Spleen (tissue), 7 donors: ENCODE results near the gene KRTCAP3.

Experiments used
- CTCF ChIP-seq, 11 experiments: fragments of 200-600 bp in 7 of 11; fragments of 450-650 bp in 4 of 11; sonication (generic) in 4 of 11; IDR thresholded peaks in 8 of 11; conservative IDR thresholded peaks in 3 of 11; 1 replicate in 7 of 11; 2 replicates in 4 of 11; pipeline versions ENCODE4 v1.4.0 to v1.8.0; 2016 to 2021; ENCODE audit warnings: antibody characterized with exemption in 11 of 11, inconsistent platforms in 4 of 11, mild to moderate bottlenecking in 1 of 11
- POLR2A ChIP-seq, 3 donors: fragments of 450-650 bp; IDR thresholded peaks; one replicate each; pipeline ENCODE4 v1.5.1; 2017; ENCODE audit warnings: antibody characterized with exemption in 3 of 3, mild to moderate bottlenecking in 1 of 3
- POLR2AphosphoS5 ChIP-seq, 3 donors: sonication (generic); formaldehyde crosslinking; IDR thresholded peaks; one replicate each; pipeline ENCODE4 v1.5.1; 2017; ENCODE audit warnings: antibody characterized with exemption in 3 of 3
- donor health status: DM: no; HTN: no; CAD: no; lungs with moderate emphysema.
- donor health status: DM: no; HTN: no; CAD: no.
- donor health status: DM: no; HTN: no; CAD: no.

GRCh38 chr2:27409321-27410073 is 32.7 kb upstream of the KRTCAP3 start, which contains the start of gene PPM1G:
- TF ChIP-seq CTCF (IDR thresholded peaks at IDR 0.05 in 8 of 11, conservative IDR thresholded peaks at IDR 0.05 in 3 of 11) = peak in 6 of 11 experiments; percentile 14 to 52 (median 40)
- no peak for TF ChIP-seq POLR2A (IDR thresholded peaks at IDR 0.05)
- peak; percentile 94 to 96 (median 95) for TF ChIP-seq POLR2AphosphoS5 (IDR thresholded peaks at IDR 0.05)
